Right lobe of liver (tissue), 4 donors: Measurements from ENCODE around the gene NPAP1.

ENCODE experiments used
- CTCF ChIP-seq, 4 donors: fragments of 200-600 bp in 3 of 4; fragments of 450-650 bp in 1 of 4; IDR thresholded peaks; one replicate each; pipeline versions ENCODE4 v1.5.1 to v1.8.0; 2016 to 2022; ENCODE audit warnings: antibody characterized with exemption in 4 of 4, mild to moderate bottlenecking in 2 of 4
- POLR2A ChIP-seq: fragments of 450-650 bp; IDR thresholded peaks from one replicate; pipeline ENCODE4 v1.6.1; 2017; ENCODE audit warnings: antibody characterized with exemption, mild to moderate bottlenecking
- donor health status: DM: no; HTN: no; CAD: no.
- donor health status: DM: no; HTN: no; CAD: no.
- donor health status: DM: no; HTN: yes; CAD: no.

GRCh38 chr15:24633082-24633481 is 42.5 kb upstream of the NPAP1 start:
- TF ChIP-seq CTCF (IDR thresholded peaks at IDR 0.05) (no peak), POLR2A (no peak)
